NCI-H446 (cell line): ENCODE results near the gene FYN.
"Not testable (repeated sequence)": the region's sequence is repeated elsewhere in the genome, so short reads cannot be mapped to it uniquely, and the experiment has no call there.

Experiments
- DNase-seq, 2 experiments: peaks; one replicate each; lab custom pipeline; 2025; lab: John Stamatoyannopoulos, UW

FYN gene

DNA sequence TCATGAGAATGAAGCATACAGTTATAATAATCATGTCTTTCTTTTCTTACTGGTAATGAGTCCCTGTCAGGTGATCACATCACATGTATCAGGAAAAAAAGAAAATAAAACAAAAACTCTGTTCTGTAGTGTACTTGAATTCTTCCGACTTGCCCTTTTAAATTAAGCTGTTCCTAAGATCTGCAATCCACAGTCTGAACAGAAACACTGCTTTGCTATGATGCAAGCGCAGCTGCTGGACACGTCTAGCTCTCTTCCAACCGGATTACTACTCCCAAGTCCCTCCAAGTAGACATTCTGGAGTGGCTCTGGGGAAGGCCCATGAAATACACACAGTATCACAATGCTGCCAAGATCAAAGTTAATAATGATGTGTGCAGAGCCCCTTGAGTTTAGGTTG is 83.7 kb downstream of the FYN start:
- peak in 1 of 2 experiments; percentile 21 for DNase-seq

DNA sequence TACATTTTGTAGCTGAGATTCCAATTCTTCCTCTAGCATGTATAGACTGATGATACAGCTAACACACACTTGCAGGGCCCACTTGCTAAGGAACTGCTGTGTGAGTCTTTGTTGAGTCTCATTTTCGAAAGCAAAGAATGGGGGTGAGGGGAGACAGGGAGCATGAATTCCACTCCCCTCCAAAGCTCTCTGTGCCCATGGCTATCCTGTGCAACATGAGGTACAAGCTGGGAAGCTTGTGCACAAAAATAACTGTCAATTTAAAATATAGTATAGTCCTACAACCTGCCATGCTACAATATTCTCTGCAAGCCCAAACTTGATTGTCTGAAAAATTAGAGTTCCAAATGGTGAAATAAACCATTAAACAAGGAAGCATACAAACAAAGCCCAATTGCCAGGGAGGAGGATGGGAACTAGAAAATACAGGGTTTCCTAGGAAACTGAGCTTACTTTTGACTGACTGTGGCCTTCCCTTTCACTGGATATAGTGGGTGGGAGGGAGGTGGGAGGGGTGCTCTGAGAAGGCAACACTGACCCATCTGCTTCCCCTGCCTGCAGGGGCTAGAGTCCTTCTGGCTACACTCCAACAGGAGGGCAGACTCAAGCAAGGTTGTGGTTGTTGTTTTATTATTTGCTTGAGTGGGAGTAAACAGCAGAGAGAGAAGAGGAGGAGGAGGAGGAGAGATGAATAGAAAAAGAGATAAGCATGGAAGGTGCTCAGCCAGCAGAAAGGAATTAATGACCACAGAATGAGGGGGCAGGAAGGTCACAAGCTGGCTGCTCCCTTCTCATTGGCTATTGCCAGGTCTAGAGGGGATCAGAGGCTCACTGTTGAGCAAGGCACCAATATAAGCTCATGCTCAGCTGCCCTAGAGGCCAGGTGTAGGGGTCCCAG is 84.6 kb downstream of the FYN start:
- DNase-seq: peak in 1 of 2 experiments; percentile 22

DNA sequence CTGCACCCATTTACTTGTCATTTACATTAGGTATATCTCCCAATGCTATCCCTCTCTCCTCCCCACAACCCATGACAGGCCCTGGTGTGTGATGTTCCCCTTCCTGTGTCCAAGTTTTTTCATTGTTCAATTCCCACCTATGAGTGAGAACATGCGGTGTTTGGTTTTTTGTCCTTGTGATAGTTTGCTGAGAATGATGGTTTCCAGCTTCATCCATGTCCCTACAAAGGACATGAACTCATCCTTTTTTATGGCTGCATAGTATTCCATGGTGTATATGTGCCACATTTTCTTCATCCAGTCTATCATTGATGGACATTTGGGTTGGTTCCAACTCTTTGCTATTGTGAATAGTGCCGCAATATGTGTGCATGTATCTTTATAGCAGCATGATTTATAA is 87.1 kb downstream of the FYN start:
- DNase-seq: not testable (repeated sequence)

DNA sequence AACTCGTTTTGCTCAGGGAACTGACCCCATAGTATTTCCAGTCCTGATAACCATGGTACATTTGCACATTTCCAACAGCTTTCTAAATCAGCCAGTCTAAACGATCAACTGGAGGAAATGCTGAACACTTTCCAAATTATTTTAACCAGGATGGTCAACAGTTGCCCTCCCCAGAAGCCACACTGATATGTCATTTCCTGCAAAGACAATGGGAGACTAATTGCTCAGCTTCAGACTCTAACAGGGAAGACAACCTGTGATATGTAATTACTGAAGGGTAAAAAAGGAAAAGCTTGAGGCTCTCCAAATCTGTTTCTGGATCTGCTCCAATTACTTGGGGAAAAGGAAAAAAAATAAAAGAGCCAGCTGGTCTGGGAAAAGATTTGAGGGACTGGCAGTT is 88.8 kb downstream of the FYN start:
- DNase-seq: peak in 1 of 2 experiments; percentile 68

DNA sequence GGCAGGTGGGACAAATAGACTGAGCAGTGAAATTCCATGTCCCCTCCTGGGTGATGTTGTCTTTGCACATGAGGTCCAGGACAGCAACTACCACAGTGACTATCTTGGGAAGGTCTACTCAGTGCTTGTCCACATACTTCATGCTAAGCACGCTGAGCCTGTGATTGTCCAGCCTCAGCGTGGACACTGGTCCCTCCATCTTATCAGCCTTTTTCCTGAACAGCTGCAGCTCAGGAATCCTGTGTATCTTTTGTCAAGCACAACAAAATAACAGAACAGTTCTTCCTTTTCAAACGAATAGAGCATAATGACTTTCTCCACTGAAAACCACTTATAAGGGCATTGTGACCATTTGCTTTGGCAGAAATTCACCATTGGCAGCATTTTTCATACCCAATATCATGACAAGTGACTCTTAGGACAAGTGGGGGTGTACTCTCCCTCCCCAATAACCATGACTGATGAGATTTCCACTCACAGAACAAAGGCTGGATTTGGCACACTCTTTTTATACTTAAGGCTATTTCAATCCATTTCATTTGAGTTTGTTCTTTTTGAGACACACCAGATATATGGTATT is 90.3 kb downstream of the FYN start:
- no peak for DNase-seq

DNA sequence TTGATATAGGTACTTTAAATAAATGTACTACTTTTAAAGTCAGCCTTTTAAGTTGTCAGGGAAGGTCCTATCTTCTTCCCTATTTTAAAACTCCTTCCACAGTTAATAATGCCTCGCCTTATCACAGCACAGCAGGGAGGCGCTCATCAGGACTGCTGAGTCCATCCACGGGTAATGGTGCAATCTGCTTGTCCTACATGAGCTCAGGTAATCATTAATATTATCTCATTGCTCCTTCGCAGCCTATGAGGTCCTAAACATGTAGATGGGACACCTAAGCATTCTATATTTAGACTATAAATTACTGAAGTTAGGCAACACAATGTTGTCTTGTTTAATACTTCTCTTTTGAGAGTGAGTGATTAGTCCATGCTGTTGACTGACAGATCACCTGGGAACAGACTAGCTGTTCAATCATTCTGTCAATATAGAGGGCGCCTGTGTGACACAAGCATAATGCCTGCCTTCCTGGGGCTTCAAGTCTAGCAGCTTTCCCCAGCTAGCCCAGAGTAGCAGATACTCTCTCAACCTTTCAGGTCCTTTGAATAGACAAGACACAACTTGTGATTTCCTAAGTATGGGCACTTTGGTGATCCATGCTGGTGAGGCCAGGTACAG is 91.0 kb downstream of the FYN start:
- DNase-seq: no peak

DNA sequence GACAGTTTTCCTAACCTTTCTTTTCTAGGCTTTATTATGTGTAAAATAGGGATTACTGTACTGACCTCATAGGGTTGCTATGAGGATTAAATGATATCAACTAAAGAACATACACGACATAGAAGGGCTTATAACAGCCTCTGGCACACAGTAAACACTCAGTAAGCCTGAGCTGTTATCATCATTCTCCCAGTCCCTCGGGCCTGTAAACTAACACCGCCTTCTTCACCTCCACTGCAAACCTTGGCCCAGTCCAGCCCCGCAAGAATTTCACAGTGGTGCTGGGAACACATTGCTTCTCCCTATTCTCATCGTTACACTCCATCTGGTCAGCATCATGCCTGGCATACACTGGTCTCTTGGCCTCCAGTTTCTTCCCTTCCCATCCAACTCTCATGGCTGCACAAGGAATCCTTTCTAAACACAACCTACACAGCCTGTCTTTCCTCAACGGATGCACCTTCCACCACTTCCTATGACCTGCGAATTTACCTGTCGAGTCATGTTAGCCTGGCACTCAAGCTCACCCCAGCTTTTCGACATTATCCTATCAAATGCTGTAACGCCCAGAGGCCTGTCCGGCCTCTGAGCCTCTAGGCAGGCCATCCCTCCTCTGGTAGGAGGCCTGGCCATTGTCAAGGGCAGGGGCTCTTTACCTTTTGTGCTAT is 92.1 kb downstream of the FYN start:
- DNase-seq: peak in 1 of 2 experiments; percentile 23

DNA sequence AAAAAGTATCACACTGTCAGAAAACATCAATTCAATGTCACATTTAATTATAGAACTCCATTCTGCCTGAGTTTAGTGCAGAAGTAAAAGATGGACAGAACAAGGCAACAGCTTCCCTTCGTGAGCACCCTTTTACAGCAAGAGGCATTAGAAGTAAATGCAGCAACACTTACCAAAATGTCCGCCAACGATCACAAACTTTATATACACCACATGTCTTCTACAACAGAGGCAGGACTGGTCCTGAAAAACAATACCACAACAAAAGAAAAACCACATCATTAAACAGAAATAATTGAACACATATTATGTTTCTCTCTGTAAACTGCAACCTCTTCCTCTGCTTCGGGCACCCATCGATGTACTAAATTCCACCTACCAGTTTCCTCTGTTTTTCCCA is 92.9 kb downstream of the FYN start:
- DNase-seq: no peak

DNA sequence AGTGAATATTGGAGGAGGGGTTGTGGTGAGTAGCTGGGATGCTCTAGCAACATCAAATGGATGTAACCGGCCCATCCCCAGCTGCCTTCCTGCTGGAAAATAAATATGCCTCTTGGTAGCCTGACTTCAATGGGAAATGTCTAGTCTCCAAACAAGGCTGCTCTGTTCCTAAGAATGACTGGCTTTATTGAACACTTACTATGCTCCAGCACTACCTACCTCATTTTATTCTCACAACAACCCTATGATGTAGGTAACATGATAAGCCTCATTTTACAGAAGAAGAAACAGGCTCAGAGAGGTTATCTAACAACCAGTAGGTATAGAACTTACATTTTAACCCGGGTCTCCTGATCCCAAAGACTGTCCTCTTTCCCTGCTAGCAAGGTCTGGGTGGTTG is 93.6 kb downstream of the FYN start:
- DNase-seq: no peak

DNA sequence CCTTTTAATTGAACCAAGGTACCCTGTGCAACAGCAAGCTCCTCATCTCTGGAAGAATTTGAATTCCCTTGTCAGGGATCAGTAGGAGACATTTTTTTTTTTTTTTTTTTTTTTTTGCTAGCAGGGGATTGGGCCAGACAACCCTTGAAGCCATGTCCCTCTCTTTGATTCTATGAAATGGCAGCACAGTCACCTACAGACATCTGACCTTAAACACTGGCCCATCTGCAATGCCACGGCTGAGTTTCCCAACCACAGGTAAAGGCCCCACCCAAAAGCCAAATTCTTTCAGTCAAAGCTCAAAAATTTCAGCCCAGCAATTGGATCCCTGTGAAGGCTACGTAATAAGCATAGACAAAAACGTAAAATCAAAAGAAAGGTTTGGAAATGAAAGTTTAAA is 94.2 kb downstream of the FYN start:
- DNase-seq: no peak

DNA sequence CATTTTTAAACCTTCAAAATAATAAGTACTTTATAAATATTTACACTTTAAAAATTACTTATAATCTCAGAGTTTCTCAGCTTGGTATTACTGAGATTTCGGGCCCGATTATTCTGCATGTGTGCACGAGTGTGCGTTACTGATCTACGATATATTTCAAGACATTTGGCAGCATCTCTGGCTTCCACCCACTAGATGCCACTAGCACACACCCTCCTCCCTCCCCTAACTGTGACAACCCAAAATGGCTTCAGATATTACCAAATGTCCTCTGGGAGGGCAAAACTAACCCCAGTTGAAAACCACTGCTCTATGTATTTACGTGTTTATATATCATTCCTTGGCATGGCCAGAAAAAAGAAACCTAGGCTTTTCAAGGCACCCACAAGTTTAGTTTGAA is 95.9 kb downstream of the FYN start:
- DNase-seq: no peak

DNA sequence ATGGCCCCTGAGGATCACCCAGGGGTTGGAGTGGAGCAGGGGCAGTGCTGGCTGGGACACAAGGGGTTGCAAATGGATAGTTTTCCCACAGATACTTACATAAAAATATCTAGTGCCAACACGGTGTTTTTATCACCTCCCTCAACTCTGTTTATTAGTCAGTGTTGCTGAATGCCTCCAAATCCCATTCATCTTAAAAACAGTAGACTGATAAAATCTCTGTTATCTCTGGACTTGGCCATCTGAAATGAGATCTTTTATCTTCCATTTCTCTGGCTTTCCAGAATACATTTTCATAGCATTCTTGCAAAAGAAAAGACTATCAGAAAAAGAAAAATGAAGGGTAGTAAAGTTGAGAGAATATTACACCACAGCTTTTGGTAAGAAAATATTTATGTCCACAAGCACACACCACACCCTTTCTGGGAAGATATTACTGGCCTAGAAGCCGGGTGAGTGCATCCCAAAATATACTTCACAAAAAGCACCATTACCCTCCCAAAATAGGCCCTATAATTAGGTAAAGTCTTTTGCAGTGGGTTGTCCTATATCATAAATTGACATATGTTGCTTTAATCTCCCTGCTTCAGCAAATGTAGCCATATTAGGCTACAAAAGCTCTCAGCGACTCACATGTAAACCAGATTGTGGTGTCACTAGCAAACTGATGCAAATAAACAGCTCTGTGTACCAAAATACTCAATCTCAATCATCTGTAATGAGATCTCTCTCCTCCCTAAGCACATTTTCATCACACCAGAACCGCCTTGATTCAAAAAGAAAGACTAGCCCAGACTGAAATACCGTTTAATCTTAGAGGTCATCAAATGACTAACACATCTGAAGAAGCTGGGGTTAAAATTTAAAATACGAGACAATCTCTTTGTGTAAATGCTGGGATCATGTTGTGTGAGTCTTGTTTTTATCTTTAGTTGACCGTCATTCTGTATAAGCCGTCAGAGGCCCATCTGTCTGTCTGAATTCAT is 96.7 kb downstream of the FYN start:
- no peak for DNase-seq

DNA sequence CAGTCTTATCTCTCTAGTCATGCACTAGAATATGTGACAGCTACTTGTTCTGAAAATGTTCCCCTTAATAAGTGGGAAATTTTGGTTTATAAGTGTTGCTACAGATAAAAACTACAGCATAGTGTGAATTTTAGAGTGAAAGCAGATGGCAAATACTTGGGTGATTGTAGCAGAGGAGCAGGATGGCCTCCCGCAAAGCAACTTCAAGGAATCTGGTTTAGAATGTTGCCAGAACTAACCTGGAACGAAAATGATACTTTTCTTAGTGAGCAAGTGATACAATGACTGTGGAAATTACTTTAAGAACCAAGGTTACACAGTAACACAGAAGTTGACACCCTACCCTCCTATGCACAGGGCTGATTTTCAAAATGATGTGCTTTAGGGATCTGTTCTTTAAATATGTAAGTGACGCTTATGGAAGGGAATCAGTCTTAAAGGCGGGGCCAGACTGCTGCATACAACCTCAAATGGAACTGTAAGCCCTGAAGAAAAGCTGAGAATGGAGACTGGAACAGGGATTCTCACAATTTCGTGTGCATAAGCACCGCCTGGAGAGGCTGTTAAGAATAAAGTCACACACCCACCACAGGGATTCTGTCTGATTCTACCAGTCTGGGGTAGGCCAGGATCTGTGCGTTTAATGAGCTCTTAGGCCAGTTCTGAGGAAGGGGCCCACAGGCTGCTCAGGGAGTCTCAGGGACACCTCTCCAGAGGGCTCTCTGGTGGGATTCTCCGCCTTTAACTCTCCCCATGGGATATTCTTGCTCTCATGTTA is 97.9 kb downstream of the FYN start:
- DNase-seq: no peak

DNA sequence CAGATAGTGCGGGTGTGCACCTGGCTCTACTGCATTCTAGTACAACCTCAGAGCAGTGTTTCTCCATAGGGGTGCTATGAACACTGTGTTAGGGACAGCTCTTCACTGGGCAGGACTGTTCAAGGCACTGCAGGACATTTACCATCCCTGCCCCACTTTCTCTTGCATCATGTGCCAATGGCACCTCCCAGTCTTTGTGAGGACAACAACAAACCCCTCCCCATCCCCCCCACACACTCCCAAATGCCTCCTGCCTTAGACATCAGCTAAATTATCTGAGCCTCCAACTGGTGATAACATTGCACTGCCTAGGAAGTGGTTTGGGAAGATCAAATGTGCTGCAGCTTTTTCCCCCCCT is 98.9 kb downstream of the FYN start:
- DNase-seq: no peak

DNA sequence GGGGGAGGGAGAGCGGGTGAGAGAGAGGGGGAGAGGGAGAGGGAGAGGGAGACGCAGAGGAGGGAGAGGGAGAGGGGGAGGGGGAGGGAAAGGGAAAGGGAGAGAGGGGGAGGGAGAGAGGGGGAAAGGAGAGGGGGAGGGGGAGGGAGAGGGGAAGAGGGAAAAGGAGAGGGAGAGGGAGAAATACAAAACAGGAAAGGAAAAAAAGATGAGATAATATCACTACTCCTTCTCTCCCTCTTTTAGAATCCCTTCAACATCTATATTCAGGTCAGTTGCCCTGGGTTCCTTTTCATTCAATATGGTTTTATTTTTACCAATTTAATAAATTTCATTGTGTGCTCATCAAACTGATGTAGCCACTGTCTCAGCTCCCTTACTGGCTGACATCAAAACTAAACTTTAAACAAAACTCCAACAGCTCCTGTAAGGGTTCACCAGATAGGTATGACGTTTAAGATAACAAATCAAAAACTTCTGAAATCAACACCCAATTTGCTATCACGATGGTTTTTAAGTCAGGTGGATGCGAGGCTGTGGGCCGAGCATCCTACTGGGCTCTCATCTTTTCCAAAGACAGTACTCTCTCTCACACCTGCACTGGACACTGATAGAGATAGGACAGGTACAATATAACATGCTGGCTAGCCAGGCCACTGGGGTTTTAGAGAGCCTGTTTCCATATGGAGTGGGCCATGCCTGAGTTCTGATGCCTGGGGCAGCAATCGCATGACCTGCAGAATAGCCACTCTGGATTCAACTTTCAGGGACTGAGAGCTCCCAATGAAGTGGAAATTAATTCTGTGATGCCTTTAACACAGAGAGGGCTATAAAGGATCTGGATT is 99.5 kb downstream of the FYN start:
- DNase-seq: no peak

DNA sequence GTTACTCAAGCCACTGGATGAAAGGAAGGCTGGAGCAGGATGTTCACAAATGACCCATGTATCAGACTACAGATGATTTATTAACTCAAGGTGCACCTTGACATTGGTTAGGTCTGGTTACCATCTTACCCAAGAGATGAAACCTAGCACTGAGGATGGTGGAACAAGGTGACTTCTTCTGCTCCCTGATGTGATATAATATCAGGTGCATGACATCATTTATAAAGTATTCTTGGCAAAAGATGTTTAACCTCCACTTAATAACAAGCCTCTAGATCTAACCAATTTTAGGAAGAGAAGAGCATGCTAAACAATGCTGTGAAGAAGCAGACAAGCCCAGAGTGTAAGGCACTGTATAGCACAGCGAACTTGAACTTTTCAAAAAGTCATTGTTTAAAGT is 100.9 kb downstream of the FYN start:
- no peak for DNase-seq

DNA sequence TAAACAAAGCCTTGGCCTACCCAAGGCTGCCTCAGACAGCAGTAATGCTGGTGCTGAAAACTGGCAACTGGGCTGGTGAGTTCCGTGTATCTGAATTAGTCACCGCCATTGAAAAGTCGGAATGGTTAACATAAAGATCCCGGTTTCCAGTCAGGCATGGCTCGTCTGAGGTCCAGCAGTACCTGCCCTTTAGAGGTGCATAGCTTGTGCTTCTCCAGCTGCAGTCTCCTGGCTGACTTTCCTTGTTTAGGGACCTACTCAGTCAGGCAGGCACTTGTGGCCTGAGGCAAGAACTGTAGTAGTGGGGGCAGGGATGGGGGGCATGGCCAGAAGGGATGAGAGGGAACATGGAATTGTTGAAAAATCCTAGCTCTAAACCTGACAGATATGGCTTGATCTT is 101.6 kb downstream of the FYN start:
- no peak for DNase-seq

DNA sequence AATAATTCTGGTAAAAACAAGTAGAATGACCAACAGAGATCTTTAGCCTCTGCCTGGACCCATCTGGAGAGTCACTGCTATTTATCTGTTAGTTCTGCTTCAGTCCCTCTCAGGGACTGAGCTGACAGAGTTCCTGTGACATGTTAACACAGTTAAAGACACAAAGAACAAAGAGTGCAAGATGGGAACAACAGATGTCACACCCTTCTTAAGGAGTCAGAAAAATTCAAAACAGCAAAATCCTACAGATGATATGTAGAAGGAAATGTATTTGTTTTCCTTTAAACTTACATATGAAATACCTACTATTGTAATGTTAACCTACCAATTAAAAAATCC is 102.2 kb downstream of the FYN start:
- no peak for DNase-seq

DNA sequence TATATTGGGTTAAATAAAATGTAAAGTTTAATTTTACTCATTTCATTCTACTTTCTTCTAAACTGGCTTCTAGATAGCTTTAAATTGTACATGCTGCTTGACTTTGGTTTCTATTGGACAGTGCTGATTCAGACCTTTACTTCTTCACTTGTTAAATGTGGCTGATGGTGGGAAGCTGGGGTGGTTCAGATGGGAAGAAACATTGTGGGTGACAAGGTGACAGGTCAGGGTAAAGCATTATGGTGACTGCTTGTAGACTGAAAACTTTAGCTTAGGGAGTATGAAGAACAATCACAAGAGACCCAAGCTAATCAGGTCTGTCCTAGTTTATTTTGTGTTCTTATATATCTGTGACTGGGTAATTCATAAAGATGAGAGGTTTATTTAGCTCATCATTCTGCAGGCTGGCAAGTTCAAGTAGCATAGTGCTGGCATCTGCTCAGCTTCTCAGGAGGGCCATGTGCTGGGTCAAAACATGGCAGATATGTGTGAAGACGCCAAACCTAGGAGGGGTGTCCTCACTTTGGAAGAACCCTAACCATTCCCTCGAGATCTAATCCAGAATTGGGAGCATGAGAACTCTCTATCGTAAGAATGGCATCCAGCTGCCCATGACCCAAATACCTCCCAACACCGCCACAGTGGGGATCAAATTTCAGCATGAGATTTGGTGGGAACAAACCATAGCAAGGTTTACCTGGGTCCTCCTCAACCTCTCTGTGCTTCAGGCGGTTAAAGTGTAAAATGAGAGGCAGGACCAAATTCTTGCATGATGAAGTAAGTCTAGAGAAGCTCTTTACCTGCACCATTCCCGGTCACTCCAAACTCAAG is 102.8 kb downstream of the FYN start:
- no peak for DNase-seq
